H1 (cell line): ENCODE results near the gene CLEC7A. TPM values are rescaled to one million over a fixed set of nuclear protein-coding genes. Genes with fewer than 3 reads are reported as not detected.

Experiments
- CHD7 ChIP-seq: fragments of 300-600 bp; sonication (generic); IDR thresholded peaks from 2 replicates; pipeline ENCODE4 v1.7.1; 2012; ENCODE audit warnings: low read length, moderate library complexity, mild to moderate bottlenecking, inconsistent platforms; ENCODE audit not compliant: insufficient replicate concordance
- polyA plus RNA-seq, 7 experiments: library from polyadenylated mRNA; depleted of rRNA in 3 of 7; stranded (reverse) in 5 of 7; unstranded in 2 of 7; fragments of >200 nt in 5 of 7; fragments of 200-250 nt in 2 of 7; gene quantifications; 1 replicate in 5 of 7; 2 replicates in 1 of 7; 4 replicates in 1 of 7; pipeline versions ENCODE4 v1.2.1 to v1.2.3, GENCODE V29; 2011 to 2013; ENCODE audit warnings: missing spikeins in 2 of 7, mixed read lengths in 2 of 7
- total RNA-seq: library from RNA; stranded (reverse); fragmentation: NEBNext Ultra II Directional; extraction: Animal tissue kit (Norgen Biotek cat#: 25700); gene quantifications from 2 replicates; pipeline ENCODE4 v1.2.1, GENCODE V29; 2021

CLEC7A gene
- total and polyA plus RNA-seq, 2 of the 8 experiments (the other 6 are each of a cell fraction or from before 2014, with no cell fraction given): 0.09 to 0.15 TPM

- no peak for TF ChIP-seq CHD7
Observed at GRCh38 chr12:10098791-10099190, 31.2 kb downstream of the CLEC7A start, which contains the start of gene CLEC1A (continued).
